ENCODE results near the gene CRY2.

DNA sequence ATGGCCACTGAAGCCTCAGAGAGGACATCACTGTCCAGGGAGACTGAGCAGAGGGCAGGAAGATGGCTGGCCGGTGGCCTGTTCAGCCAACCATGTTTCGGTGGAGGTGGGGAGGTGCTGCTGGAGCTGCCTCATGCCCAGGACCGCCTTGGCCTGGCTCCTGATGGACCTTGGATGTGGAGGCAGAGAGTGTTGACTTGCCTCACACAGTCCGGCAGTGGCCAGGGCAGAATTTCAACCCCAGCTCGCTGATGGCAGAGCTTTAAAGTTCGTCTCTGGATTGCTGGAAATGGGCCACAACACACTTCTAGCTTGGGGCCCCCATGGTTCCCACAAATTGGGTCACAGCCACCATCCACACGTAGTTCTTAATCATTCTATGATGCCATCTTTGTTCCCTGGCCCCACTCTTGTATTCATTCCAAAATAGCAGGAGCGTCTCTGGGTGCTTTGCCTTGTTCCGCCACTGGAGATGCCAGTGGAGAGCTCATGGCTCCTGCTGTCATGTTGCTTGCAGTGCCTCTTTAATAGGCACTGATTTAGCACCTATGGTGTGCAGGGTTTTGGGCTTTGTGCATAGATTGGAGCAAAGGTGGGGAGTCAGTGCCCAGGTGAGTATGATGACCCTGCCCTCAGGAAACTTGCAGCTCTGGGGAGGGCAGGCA lies 43.7 kb downstream of the CRY2 start:
- TF ChIP-seq, protein P1, sequence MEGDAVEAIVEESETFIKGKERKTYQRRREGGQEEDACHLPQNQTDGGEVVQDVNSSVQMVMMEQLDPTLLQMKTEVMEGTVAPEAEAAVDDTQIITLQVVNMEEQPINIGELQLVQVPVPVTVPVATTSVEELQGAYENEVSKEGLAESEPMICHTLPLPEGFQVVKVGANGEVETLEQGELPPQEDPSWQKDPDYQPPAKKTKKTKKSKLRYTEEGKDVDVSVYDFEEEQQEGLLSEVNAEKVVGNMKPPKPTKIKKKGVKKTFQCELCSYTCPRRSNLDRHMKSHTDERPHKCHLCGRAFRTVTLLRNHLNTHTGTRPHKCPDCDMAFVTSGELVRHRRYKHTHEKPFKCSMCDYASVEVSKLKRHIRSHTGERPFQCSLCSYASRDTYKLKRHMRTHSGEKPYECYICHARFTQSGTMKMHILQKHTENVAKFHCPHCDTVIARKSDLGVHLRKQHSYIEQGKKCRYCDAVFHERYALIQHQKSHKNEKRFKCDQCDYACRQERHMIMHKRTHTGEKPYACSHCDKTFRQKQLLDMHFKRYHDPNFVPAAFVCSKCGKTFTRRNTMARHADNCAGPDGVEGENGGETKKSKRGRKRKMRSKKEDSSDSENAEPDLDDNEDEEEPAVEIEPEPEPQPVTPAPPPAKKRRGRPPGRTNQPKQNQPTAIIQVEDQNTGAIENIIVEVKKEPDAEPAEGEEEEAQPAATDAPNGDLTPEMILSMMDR (IDR thresholded peaks at IDR 0.05) = no peak
- no peak for TF ChIP-seq POLR2AphosphoS5 (IDR thresholded peaks at IDR 0.05)
- no peak for TF ChIP-seq EP300 (IDR thresholded peaks at IDR 0.05; ENCODE audit: low read depth)
